Measurements from ENCODE around the gene ADGRA1.
A peak's percentile ranks its signal among the peaks of the same experiment; 100 is the strongest.

Gene ADGRA1

DNA sequence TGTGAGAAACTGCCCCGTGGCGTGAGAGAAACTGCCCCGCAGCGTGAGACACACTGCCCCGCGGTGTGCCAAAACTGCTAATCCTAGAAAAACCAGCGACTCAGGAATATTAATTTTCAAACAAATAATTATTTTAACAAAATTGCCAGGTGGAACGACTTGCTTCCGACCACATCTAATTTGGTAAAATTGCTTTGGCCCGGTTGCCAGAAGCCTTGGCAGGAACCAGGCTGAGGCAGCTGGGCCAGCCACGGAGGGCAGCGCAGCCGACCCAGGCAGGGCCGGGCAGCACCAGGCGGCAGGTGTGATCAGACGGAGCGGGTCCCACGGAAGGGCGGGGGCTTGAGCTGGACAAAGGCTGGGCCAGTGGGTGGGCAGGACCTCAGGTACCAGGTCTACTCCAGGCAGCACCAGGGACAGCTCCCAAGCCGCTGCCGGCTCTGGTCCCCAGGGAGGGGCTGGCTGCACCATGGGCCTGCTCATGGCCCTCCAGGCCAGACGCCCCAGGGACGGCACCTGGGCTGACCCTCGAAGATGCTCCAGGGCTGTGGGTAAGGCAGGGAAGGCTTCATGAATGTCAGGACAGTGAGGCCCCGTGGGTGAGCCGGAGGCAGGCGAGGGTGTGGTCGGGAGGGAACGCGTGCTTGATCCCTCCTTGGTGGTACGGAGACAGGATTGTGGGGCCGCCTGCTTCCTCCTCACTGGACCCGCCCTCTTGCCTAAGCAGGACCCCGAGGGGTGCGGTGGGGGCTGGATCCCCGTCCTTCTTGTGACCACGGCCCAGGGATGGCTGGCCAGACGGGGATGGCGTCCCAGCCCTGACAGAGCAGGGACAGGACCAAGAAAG lies 7.7 kb upstream of the ADGRA1 start:
- DNase-seq = peak; percentile 30

DNA sequence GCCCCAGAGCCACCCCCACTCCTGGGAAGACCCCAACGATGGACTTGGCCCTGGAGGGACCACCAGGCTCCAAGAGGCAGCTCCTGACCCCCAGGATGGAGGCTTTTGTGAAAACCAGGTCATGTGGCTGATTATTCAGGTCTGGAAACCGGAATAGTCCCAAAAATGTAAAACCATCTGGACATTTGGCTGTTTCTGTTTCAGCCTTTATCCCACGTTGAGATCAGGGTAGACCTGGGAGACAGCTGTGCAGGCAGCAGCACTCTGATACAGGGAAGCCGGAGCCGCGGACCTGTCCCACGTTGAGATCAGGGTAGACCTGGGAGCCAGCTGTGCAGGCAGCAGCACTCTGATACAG lies 7.1 kb upstream of the ADGRA1 start:
- no peak for DNase-seq

GRCh38 chr10:133081636-133082035 lies 6.1 kb upstream of the ADGRA1 start:
- DNase-seq = no peak

DNA sequence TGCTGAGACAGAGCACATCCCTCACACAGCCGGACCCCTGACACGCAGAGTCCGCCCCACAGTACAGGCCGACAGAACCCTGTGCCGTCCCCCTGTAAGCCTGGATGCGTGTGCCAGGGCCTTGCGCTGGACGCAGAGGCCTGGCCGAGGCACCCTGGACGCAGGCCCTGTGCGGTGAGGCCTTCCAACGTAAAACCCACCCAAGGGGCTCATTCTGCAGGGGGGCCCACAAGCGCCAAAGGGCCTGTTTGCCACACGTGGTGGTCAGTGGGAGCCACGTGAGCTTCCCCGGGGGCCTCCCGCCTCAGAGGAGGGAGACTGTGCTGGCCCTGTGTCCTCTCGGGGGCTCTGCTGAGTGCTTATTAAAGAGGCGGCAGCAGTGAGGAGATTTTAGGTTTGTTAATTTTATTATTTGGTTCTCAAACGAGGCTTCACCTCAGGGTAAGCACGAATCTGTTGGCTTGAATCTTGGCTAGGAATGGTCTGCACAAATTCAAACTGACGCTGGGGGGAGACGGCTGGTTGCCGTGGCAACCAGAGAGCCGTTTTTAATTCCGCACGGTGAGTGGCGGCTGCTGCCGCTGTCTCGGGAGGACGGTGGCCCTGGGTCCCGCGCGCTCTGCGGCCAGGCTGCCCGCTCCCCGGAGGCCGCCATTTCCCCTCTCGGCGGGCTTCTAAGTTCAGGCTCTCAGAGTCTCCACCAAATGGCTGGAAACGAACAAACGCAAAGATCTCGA lies 4.9 kb upstream of the ADGRA1 start:
- no peak for DNase-seq

GRCh38 chr10:133083422-133084100 lies 4.2 kb upstream of the ADGRA1 start:
- no peak for DNase-seq

- DNase-seq = no peak
Observed at GRCh38 chr10:133084491-133084890, 3.2 kb upstream of the ADGRA1 start.

DNA sequence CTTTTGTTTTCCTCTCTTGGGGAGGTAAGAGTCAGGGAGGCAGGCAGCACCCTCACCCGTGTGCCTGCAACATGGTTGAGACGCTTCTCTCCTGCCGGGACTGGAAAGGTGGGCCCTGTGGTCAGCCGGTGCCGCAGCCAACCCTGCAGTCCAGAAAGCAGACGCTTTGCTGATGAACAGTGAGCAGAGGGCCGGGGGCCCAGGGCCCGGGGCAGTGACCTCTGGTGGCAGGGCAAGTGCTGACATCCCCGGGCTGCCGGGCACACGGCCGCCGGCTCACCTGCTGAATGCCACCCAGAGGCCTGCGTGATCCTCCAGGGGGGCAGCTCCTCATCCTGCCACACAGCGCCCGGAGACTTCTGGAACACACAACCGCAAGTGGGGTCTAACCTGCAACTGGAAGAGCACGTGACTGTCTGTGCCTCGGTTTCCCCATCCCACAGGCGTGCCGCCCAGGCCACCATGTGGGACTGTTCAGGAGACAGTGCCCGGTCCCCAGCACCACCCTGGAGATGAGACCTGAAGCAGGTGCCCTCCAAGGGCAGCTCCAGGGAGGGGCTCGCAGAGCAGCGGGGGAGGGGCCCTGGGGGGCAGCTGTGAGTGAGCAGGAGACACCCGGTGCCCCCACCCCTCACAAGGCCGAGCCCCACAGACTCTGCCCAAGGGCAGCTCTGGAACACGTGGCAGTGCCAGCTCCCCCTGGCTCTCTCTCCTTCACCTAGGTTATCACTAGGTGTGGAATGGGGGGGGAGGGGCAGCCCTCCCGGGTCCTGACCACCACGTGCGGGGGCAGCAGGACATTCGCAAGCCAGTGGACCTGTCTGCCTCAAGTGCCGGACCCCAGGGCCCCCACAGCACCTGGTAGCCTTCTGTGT lies 2.2 kb upstream of the ADGRA1 start:
- DNase-seq = no peak

DNA sequence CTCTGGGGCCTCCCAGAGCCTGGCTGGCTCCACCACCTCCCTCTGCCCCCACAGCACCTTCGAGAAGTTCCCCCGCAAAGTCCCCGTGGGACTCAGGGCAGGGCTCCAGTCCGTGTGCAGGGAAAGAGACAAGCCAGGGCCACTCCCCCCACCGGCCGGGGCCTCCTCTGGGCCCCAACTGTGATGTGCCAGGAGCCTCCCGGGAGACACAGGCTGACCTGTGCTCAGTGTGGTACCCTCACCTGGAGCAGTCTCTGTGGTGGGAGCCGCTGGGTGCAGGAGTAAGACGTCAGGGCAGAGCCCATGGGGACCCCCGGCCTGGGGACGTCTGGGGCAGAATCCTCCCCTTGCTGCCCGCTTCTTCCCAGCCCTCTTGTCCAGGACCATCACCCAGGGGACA lies 1.5 kb upstream of the ADGRA1 start:
- DNase-seq = no peak

GRCh38 chr10:133087045-133087678 lies 562 bp upstream of the ADGRA1 start:
- no peak for DNase-seq

DNA sequence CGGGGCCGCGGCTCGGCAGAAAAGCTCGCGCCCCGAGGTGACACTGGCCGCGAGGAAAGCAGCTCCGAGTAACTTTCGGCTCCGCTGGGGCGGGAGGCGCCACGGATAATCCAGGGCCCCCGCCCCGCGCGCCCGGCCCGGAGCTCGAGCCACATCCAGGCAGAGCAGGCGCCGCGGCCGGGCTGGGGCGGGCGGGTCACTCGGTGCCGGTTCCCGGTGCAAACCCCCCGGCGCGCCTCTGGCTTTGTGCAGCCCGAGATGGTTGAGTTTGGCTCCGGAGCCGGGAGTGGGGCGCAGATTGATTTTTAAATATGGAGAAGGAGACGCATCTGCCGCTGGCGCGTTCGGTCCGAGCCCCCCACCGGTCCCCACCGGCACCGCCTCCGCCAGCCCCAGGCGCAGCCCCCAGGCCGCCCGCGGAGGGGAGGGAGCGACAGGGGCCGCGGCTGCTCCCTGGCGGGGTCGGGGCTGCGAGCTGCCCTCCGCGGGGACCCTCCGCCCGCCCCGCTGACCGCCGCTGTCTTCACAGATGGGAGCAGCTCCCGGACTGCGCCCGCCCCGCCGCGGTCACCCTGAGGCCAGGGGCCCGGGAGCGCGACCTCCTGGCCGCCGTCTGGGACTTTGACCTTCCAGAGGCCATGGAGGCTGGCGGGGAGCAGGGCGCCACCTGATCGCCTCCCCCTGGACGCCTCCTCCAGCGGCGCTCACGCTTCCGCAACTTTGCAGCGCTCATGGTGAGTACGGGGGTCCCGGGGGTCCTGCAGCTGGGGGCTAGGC lies 643 bp downstream of the ADGRA1 start:
- no peak for DNase-seq

GRCh38 chr10:133088956-133089800 lies 1.5 kb downstream of the ADGRA1 start:
- no peak for DNase-seq

GRCh38 chr10:133090101-133090500 lies 2.4 kb downstream of the ADGRA1 start:
- no peak for DNase-seq

GRCh38 chr10:133090654-133091053 lies 2.9 kb downstream of the ADGRA1 start:
- no peak for DNase-seq

DNA sequence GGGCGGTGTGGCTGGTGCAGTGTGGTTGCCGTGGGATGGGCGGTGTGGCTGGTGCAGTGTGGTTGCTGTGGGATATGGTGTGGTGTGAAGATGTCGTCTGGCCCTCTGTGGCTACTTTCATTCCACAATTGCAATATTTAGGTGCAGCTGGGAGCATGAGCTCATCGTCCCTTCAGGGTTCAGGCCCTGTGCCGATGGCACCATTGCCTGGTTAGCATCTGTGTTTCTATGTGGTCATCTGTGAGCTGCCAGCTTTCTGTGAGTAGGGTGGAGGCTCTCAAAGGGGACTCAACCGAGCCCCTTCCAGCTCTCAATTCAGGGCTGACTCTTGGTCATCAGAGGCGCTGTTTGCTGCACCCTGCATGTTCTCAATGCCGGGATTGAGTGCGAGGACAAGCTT lies 3.6 kb downstream of the ADGRA1 start:
- no peak for DNase-seq

DNA sequence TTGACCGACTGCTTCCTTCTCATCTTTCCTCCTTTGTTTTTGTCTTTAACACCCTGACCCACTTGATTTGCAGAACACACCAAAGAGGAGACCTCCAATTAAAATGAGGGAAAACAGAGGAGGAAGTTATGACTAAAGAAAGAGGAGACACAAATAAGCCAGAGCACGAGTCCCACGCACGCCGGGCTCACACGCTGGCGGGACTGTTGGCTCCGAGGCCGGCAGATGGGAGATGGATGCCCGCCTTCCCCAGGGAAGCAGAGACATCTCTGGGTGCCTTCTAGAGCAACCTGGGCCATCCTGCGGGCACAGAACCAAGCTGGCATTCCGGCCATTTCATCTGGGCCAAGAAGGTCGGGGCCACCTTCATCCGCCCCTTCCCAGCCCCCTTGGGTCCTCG lies 5.6 kb downstream of the ADGRA1 start:
- DNase-seq = no peak

DNA sequence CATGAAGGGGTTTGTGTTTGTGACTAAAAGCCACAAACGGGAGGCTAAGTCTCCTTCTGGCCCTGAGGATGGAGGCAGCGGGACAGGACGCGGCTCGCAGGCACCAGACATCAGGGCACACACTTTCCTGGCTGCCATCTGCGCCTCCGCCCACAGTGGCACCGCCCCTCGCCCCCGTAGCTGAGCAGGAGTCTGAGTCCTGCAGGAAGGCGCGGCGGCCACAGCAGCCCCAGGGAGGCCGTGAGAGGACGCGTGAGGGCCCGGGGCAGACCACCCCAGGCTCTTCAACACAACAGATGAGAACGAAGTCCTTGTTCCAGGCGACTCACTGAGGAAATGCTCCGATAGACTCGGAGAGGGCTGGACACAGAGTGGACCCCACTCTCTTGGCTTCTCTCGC lies 6.6 kb downstream of the ADGRA1 start:
- no peak for DNase-seq

GRCh38 chr10:133094866-133095265 lies 7.1 kb downstream of the ADGRA1 start:
- DNase-seq = no peak

DNA sequence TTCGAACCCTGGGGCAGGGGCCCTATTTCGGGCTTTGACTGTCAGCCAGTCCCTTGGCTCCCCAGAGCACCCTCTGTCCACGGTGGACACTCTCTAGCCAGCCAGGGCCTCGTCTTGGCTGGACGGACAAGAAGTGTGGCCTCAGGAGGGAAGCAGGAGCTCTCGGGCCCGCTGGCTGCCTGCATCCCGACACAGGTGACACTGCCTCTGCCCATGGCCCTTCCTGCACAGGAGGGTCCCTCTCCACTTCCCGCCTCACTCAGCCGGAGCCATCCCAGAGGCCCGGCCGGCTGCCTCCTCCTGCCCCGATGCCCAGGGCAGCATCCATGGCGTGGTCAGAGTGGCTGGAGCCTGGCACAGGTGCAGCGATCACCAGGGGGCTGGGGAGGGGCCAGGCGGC lies 7.9 kb downstream of the ADGRA1 start:
- DNase-seq = no peak

DNA sequence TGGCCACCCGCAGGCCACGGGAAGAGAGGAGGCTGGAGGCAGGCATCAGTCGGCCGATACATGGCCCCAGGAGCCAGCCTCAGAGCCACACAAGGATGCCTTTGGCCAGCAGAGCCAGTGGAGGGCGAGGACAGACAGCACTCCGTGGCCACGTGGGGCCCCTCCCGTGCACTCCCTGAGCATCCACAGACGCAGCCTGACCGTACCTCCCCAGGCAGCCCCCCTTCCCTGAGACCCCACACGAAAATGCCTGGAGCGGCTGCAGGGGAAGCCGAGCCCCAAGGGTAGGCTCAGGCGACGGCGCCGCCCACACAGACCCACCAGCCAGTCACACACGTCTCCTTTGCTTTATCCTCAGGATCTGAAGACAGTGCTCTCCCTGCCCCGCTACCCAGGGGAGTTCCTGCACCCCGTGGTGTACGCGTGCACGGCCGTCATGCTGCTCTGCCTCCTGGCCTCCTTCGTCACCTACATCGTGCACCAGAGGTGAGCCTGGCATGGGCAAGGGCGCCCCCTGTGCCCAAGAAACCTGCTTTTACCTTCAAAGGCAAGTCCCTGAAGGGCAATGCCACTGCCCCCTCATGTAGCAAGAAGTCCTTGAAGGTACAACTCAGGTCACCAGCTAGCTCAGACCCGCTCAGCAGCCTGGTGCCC lies 9.0 kb downstream of the ADGRA1 start:
- DNase-seq = peak; percentile 36

DNA sequence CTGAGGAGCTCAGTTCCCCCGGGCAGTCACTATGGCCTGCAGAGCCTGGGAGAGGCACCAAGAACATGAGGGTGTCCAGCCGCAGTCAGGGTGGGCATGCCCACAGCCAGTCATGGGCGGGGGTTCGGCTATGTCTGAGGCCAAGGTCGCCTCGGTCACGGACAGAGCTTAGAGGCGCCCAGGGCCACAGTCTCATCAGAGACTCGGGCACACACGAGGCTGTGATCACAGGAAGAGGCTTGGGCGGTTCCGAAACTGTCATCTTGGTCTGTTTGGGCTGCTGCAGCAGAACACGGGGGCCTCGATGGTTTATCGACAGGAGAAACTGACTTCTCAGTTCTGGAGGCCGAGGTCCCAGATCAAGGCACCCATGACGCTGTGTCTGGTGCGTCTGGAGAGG lies 9.7 kb downstream of the ADGRA1 start:
- no peak for DNase-seq
